ENCODE data around the gene VAX1.

The VAX1 gene

DNA sequence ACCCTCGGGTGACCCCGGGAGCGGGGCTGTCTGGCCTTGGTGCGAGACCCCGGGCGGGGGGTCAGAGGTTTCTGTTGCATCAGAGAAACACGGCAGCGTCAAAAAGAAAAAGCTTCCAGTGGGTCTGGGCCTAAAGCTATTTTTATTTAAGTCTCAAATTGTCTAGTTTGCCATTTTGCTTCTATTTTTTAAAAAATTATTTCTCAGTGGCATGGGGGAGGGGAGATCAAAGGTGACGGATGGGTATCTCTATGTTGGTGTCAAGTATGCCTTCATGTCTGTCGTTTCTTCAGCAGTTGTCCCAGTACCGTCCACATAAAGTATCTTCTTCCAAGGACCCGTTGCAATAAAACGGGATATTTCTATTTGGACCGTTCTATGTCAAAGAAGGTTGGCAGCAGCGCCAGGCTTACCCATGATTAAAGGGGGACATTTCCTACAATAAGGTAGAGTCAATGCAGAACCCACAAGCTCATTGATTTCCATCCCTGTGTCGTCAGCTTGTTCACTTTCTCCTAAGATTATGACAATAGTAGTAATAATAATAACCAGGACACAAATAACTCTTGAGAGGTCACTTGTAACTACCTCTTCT is 26.0 kb upstream of the VAX1 start:
- DNase-seq (ENCODE audit: low spot score) = no peak

DNA sequence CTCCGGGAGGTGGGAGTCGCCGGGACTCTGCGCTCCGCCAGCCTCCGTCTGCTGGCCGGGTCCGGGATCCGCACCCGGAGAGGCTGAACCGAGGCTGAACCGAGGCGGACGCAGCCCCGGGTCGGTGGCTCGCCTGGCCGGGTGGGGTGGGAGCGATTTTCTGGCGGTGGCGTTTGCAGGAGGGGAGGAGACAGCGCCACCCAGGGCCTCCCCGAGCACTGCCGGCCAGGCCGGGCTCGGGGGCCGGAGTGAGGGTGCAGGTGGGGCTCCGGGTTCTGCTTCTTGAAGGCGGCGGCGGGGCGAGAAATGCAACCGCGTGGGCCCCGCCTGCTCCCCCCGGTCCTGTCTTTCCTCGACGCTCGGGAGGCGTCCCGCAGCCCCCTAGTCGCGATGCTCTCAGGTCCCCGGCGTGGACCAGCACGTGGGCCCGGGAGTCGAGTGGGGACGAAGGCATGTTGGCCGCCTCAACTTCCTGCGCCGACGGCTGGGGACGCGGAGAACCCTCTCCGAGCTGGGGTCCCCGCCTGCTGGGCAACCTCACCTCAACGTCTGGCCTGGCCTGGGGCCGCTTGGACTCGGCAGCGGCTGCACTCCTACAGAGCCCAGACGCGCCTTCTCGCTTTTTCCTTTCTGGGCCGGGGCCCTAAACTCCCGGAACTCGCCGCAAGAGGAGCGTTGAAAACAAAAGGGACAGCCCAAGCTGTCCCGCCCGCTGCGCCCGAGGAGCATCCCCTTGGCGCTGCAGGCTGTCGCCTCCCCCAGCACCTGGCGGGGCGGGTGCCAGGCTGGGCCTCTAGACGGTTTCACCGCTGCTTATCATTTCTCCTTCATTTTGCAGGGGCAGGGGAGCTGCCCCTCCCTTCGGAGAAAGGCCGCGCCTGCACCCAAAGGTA is 25.2 kb upstream of the VAX1 start:
- DNase-seq (ENCODE audit: low spot score) = no peak

DNA sequence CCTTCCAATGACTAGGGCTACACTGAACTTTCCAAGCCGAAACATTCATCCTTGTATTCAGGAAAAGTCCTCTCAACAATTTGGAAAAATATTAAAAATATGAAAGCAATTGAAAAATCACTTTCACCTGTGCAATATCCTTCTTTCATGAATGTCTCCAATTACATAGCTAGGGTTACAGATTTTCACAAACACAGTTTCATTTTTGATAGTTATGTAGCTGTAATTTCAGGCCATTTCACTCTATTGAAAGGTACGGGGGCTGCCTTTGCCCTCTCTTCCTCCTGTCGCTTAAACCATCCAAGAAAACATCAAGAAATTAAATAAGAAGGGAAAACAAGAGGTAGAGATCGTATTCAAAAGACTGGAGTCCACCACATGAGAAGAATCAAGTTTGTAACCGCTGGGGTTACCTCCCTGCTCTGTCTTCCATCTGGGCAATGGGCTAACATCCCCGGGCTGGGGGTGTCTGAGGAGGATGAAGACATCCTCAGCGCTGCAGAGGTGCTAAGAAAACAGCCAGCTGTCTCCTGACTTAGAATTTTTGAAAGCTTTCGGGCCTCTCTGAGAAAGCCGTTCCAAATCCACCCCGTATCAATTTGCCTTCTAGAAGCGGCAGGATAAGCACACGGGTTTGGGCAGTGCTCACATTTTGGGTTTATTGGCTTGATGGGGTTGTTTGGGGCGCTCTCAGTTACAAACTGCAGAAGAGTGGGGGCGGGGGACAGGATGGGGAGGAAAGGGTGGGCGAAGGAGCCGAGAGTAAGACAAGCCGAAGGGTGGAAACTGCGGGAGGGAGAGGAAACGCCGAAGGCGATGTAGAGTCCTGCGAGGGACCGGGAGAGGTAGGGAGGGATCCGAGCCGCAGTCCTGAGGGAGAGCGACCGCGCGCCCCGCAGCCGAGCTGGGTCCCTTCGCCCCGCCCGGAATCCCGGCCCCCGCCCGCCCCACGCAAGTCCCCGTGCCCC is 24.3 kb upstream of the VAX1 start:
- no peak for DNase-seq (ENCODE audit: low spot score)

DNA sequence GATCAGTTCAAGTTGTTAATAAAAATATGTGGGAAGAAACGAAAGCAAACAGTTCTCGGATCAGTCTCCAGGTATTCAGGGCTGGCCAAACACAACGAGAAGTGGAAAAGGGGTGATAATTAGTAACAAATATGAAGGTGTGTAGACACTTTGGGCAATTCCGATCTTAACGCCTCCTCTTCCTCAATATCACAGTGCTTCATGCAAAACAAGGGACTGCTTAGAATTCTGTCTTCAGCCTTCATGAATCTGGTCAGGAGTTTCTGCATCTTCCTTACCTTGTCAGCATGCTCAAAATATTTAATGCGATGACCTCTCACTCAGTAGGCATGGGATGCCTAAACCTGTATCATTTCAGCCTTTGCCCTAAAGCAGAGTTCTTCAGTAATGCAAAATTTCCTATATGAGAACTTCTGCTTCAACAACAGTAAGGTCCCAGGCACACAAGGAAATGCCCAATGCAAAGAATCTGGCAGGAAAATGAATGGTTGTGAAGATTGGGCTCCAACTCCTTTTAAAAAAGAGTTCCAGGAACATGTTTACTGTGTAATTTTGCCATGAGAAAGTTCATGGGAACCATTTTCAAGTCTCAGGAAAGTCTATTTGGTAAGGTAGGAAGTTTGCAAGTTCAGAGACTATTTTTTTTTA is 23.4 kb upstream of the VAX1 start:
- no peak for DNase-seq (ENCODE audit: low spot score)

DNA sequence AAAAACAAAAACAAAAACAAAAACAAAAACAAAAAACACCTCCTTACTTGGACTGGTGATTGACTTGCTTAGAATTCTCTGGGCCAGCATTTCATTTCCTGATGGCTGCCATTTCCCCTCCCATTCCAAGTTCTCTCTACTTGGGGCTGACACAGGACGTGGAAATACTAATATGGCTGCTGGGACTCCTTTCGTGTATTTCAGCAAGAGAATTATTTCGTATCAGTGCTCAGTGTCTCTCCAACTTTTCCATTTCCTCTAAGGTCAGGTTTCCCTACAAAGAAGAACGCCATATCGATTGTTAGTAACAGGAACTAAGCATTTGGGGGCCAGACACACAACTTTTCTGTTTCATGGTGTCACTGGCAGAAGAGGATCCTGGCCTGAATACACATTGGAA is 22.5 kb upstream of the VAX1 start:
- DNase-seq (ENCODE audit: low spot score) = no peak

DNA sequence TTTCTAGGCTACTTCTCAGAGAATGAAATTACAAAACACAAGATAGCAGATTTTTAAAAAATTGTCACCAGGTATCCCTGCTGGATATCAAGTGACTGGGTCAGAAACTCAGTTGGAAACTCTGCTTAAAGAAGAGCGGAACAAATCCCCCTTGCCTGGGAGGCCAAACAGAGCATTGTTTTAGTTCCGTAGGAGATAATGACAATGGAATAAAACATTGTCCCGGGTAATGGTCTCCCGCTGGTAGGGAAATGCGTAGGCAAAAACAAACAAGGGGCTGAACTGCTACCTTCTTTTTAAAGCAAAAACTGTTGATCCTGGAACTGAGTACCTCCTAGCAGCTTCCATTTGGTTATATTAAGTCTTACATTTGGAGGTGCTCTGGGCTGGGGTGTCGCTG is 21.3 kb upstream of the VAX1 start:
- no peak for DNase-seq (ENCODE audit: low spot score)

DNA sequence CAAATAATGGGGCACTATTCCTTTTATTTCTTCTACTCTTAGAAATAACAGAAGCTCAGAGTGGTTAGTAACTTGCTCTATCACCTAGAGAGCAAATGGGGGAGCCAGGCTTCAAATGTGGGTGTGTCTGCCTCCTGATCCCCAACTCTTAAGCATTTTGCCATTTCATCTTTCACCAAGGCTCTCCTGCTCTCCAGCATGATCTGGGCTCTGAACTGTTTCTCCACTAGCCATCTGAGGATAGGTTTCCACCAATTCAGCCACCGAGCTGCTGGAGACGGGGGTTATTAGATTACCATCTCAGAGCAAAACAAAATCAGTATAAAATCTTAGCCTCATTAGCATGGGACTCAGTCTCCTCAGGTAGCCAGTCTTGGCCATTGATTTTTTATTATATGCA is 20.2 kb upstream of the VAX1 start:
- no peak for DNase-seq (ENCODE audit: low spot score)

DNA sequence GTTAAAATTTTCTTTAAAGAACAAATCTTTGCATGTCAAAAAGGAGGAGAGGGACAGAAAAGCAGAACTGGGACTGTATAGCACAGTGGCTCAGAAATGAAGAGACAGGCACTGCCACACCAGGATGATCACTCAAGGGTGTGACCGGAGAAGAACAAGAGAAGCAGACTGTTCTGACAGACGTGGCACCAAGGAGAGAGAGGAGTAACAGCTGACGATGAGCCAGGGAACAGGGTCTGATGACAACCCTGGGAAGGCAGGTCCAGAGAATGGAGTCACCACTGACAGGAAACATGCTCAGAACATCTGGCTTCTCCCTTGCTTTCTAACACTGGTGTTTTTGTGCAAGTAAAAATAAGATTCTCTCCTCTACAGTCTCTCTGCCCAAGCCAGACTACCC is 14.6 kb upstream of the VAX1 start:
- no peak for DNase-seq (ENCODE audit: low spot score)

DNA sequence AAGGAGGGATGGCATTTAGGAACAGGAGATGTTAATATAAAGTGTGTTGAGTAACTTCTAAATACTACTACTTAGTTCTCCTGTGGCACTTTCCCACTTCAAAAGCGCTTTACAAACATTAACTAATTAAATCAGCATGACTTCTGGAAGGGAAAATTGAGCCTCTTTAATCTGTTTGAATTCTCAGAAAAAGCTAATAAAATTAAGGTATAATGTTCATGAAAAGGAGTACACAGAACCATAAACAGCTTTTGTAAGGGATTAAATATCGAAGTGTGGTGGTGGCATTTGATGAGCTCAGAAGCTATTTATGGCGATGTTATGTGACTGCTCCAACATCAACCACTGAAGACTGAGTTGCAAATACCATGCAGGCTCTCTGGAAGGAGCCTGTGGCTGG is 10.2 kb upstream of the VAX1 start:
- DNase-seq (ENCODE audit: low spot score) = no peak

DNA sequence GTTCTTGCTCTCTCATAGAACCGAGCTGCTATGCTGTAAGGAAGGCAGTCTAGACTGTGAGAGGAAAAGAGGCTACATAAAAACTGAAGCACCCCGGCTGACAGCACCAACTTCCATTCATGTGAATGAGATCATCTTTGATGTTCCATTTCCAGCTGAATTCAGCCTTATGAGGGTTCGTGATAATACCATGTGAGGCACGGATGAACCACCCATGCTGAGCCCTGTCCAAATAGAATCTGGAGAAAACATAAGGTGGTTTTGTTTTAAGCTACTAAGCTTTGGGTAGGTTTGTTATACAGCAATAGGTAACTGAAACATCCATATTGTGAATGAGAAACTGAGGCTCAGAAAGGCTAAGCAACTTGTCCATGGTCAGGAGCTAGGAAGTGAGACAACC is 6.9 kb upstream of the VAX1 start:
- no peak for DNase-seq (ENCODE audit: low spot score)

DNA sequence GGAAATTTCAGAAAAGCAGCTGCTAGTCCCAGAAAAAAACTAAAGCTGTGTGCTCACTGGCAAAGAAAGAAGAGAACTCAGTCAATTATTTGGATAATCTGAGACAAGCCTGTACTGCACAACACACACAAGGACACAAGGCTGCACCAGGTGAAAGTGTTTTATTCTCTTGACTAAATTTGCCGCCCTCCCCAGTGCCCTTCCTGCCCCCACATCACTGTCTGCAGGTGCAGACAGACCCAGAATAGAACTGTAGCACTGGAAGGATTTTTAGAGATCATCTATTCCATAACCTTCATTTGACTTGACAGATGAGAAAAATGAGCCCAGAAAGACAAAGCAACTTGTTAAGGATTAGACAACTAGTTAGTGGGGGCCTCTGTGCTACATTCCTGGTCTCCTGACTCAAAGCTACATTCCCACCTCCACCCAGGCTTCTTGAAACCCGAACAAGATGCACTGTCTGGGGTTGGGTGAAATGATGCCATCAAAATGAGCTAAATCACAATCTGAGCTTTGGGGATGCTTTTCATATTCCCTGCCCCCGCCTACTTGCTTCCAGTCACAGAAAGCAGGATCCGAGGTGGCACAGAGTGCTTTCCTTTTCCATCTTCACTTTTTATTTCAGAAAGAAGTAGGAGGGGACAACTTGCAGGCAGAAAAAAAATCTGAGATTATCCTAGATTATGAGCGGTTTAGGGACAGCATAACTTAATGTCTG is 5.2 kb upstream of the VAX1 start:
- no peak for DNase-seq (ENCODE audit: low spot score)

DNA sequence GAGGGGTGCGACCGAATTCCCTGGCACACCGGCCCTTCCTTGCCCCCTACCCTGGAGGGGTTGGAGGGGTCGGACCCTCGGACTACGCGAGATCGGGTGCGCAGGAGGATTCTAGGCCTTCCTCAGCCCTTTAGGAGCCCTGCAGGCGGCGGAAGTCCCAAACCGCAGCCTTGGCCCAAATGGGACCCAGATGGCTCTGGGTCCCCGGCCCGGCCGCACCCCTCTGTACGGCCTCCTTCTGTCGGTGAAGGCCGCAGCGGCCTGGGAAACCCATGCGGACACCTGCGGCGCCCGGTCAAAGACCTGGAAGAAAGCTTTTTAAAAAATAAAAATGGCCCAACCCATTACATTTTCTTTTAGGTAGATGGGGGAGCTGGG is 2.4 kb upstream of the VAX1 start:
- DNase-seq (ENCODE audit: low spot score) = no peak

DNA sequence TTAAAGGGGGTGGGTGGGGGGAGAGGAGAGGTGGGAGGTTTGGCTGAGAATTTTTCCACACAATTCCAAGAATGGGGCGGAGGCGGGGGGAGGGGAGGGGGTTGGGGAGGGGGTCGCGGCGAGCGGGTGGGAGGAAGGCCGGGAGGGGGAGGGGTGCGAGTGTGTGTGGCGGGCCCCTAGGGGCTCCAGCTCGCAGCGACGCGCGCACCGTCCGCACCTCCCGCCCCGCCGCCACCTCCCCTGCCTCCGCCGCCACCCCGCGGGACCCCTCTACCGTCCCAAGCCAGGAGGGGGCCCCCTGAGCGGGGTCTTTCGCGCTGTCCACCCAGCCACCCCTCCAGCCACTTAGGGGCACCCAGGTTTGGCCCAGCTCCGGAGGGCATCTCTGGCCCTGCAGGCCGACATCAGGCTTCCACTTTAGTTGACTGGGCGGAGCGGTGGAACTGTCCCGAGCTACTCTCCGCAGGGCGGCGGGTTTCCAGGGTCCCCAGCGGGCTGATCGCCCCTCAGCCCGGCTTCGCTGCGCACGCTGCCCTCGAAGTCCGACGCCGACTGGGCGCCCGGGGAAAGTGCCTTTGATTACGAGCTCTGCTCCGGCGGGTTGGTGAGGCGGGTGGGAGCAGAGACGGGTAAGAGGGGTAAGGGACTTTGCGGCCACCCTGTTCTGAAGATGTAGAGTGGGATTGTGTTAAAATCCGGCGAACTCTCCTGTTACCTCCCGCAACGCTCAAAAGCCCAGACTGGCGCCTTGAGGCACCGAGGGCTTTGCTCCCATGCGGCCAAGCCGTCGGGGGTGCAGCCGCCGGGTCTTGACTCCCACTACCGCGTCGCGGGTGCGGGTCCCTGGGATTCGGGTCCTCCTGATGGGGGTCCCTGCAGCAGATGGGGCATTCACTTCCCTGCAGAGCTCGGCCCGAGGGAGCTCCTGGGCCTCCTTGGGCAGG is 1.8 kb upstream of the VAX1 start:
- DNase-seq (ENCODE audit: low spot score) = no peak

DNA sequence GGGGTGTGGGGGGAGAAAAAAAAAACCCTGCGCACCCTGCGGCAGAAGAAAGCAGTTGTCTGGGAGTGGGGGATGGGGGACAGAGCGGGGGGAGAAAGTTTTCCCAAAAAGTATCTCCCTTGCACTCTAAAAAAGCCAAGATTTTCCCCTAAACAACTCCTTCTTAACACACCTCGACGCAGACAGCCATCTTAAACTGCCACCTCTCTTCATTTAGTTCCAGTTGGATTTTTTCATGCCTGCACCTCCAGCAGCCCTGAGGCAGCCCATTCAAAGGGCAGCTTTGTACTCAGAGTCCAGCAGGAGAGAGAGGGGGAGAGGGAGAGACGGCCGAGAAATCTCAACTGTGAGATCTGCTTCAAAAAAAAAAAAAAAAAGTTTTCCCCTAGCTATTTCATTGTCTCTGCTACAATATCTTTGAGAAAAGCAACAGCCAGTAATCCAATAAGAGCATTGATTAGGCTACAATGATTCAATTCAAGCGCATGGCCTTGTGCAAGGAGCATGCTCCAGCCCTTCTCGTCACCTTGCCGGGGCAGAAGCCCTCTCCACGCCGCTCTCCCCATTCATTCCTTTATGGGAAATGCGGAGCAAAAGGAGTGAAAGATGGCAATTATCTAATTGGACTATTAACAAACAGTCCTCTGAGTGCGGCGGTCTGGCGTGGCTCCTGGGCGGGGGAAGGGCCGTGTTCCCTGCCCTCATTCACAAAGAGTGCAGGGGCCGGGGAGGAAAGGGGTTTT is 939 bp upstream of the VAX1 start:
- no peak for DNase-seq (ENCODE audit: low spot score)

DNA sequence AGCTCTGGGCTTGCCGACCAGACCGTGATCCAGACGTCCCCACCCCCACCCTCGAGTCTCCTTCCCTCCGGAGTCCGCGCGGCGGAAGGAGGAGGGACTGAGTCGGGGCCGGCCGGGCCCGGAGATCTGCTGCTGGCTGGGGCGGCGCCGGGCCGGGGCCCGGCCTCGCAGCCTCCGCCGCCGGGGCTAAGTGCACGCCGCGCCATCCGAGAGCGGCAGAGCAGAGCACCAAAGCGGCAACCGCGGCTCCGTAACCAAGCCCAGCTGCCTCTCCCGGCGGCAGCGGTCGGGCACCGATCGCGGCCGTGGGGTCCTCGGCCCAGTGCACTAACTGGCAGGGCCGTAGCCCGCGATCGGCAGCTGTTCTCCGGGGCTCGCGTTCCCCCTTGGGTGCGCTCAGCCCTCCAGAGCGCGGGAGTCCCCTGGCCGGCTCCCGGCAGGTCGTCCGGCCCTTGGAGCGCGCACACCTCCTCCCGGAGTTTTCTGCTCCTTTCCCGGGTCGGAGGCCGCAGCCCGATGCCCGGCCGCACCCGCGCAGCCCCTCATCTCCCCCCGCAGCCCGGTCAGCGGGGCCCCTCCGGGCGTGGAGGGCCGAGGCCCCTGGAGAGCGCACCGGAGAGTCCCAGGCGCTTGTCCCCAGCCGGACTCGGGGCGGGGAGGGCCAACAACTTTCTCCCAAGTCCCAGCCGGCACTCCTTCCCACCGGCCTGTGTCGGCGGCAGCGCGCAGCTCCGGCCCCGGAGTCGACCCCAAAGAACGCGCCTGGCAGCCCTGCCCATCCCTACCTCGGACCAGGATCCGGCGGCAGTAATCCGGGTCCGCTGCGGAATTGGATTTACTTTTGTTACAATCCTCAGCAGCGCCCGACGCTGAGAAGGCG is 799 bp downstream of the VAX1 start:
- DNase-seq (ENCODE audit: low spot score) = no peak

DNA sequence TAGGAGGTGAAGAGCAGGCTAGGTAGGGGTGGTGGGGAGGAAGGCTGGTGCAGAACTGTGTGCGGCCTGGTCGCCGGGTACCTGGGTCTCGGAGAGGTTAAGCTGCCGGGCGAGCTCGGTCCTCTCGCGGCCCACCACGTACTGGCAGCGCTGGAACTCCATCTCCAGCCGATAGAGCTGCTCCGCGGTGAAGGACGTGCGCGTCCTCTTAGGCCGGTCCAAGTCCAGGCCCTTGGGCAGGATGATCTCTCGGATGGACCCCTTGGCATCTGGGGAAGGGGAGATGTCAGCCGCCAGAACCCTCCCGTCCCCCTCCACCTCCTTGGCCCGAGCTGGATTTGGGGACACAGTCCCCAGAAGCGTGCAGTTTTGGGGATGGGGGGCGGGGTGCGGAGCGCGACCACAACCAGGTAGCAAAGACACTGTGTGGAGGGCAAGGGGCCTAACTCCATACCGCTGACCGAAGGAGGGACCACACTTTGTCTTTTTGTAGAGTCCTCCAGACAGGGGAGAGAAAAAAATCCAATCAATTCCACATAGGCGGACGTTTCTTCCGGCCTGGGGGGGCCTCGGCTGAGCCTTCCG is 1.6 kb downstream of the VAX1 start:
- DNase-seq (ENCODE audit: low spot score) = no peak

DNA sequence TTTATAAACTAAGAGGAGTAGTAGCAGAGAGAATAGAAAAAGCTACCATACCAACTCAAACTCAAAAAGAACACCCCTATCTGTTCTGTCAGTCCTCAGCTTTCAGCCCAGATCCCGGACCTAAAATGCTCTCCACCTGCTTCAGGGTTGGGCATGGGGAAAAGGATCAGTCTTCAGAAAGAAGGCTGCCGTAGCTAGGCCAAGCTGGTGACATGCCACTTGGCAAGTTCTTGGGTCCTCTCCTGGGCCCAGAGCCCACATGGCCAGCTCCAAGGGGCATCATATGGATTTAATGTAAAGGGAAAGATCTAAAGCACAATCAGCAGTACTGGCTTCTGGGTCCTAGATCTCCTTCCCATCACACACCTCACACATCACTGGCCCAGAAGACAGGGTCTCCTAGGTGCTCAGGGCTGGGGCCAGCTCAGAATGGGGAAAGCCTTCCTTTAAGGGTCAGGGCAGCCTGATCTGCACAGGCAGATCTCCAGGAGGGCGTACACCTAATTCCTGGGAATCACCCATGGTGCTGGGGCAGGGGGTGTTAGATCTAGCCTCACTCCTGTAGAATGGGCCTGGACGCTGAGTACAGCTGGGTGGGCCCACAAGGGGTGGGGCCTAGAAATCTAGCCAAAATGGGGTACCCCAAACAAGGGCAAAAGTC is 2.5 kb downstream of the VAX1 start:
- no peak for DNase-seq (ENCODE audit: low spot score)

DNA sequence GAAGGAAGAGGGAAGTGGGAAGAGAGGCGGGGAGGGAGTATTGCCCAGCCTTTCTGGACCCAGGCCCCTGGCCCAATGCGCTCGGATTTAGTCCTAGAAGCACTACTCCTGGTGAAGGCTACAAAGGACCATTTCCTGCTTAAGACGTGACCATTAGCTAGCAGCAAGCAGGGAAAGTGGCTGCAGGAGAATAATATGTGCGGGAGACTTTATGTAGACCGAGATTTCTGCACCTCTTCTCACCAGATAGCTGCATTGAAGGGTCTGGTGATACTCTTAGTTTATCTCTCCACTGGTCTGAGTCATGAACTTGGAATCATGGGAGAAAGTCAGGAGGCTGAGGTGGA is 3.1 kb downstream of the VAX1 start:
- no peak for DNase-seq (ENCODE audit: low spot score)

Data from cerebellar cortex (tissue), 1 donor.